HCT116 (cell line): ENCODE measurements around the gene TOP2B. TPM values are rescaled to one million over a fixed set of nuclear protein-coding genes. Genes with fewer than 3 reads are reported as not detected.

ENCODE experiments used
- ATAC-seq: fragments of 200-7000 bp; cut with Tn5 transposase; 2 replicates; pipeline ENCODE4 v1.9.1; 2020; ENCODE audit warnings: mild to moderate bottlenecking, moderate library complexity
- BruUV-seq: library from RNA; stranded (reverse); fragments of 400-500 nt; replicated peaks from 2 replicates; lab custom pipeline; 2021; lab: Mats Ljungman, UMichigan
- CTCF ChIA-PET: fragments of 300-600 bp; sonication (Branson Sonifier 250); formaldehyde crosslinking; loops from one replicate; lab custom pipeline; 2021; ENCODE audit warnings: antibody characterized with exemption; lab: Charles Lee
- POLR2A ChIA-PET: fragments of 300-600, 350-600 bp; sonication (Branson Sonifier 250); formaldehyde crosslinking; loops from one replicate; lab custom pipeline; 2021; ENCODE audit warnings: antibody characterized with exemption; lab: Charles Lee
- RAD21 ChIA-PET, 2 experiments: fragments of 300-600 bp; sonication (Branson Sonifier 250); formaldehyde crosslinking; loops; one replicate each; lab custom pipeline; 2023; ENCODE audit warnings: low total read pairs in 2 of 2; ENCODE audit not compliant: uncharacterized antibody in 2 of 2, unreplicated experiment in 2 of 2, low non-redundant PET in 1 of 2; lab: Charles Lee
- DNase-seq: peaks from one replicate; pipeline ENCODE4 v3.0.0-alpha.2; 2010; ENCODE audit warnings: low read depth, low spot score
- H2AFZ ChIP-seq: fragments of 200-600 bp; shearing (Covaris generic), sonication (generic); 2 replicates; pipeline ENCODE4 v1.6.1; 2017; ENCODE audit warnings: low read depth, mixed run types, mixed read lengths, antibody characterized with exemption, low read length; ENCODE audit not compliant: poor library complexity, severe bottlenecking
- H3K27ac ChIP-seq: 2 replicates; pipeline ENCODE4 v1.5.1; 2012; ENCODE audit warnings: low read depth, low read length
- H3K27me3 ChIP-seq: fragments of 200-600 bp; sonication (generic); 2 replicates; pipeline ENCODE4 v1.6.1; 2016; ENCODE audit warnings: mixed run types, low read length, mixed read lengths; ENCODE audit not compliant: insufficient read depth
- H3K36me3 ChIP-seq, 2 experiments: fragments of 200-500 bp in 1 of 2; fragments of 200-600 bp in 1 of 2; sonication (Bioruptor generic) in 1 of 2; sonication (generic) in 1 of 2; 2 replicates each; pipeline versions ENCODE4 v1.5.1 to v1.6.1; 2014 to 2016; ENCODE audit warnings: low read length in 2 of 2, inconsistent platforms in 1 of 2, mixed read lengths in 1 of 2, mixed run types in 1 of 2; ENCODE audit not compliant: insufficient read depth in 2 of 2, control insufficient read depth in 1 of 2
- H3K4me1 ChIP-seq, 2 experiments: fragments of 200-600 bp in 1 of 2; sonication (generic) in 1 of 2; 2 replicates each; pipeline versions ENCODE4 v1.5.1 to v1.6.1; 2012 to 2017; ENCODE audit warnings: low read length in 2 of 2, inconsistent platforms in 1 of 2, mild to moderate bottlenecking in 1 of 2, mixed read lengths in 1 of 2, mixed run types in 1 of 2, moderate library complexity in 1 of 2; ENCODE audit not compliant: insufficient read depth in 2 of 2, control insufficient read depth in 1 of 2
- H3K4me2 ChIP-seq: fragments of 200-600 bp; sonication (generic); 2 replicates; pipeline ENCODE4 v1.6.1; 2017; ENCODE audit warnings: mixed run types, low read length, mixed read lengths
- H3K4me3 ChIP-seq, 2 experiments: fragments of 200-600 bp in 1 of 2; sonication (generic) in 1 of 2; replicated peaks in 1 of 2; 2 replicates each; pipeline ENCODE4 v1.5.1; 2011 to 2016; ENCODE audit warnings: low read length in 2 of 2, control low read depth in 1 of 2, low read depth in 1 of 2, mild to moderate bottlenecking in 1 of 2, mixed read lengths in 1 of 2, mixed run types in 1 of 2
- H3K79me2 ChIP-seq: fragments of 200-600 bp; sonication (generic); 2 replicates; pipeline ENCODE4 v1.6.1; 2017; ENCODE audit warnings: mild to moderate bottlenecking, mixed run types, low read length, moderate library complexity, mixed read lengths; ENCODE audit not compliant: insufficient read depth
- H3K9ac ChIP-seq: fragments of 200-600 bp; sonication (generic); 2 replicates; pipeline ENCODE4 v1.6.1; 2016; ENCODE audit warnings: low read length, mixed read lengths
- H3K9me2 ChIP-seq: fragments of 200-600 bp; sonication (generic), shearing (Covaris generic); 2 replicates; pipeline ENCODE4 v1.6.1; 2017; ENCODE audit warnings: mixed run types, mild to moderate bottlenecking, moderate library complexity; ENCODE audit not compliant: insufficient read depth
- H3K9me3 ChIP-seq, 2 experiments: fragments of 200-500 bp in 1 of 2; fragments of 200-600 bp in 1 of 2; sonication (Bioruptor generic) in 1 of 2; sonication (generic) in 1 of 2; 2 replicates each; pipeline ENCODE4 v1.6.1; 2014 to 2017; ENCODE audit warnings: low read length in 2 of 2, mixed read lengths in 2 of 2, inconsistent platforms in 1 of 2, low read depth in 1 of 2, mild to moderate bottlenecking in 1 of 2, mixed run types in 1 of 2, moderate library complexity in 1 of 2; ENCODE audit not compliant: control insufficient read depth in 1 of 2, insufficient read depth in 1 of 2
- H4K20me1 ChIP-seq: fragments of 200-600 bp; sonication (generic), shearing (Covaris generic); 2 replicates; pipeline ENCODE4 v1.6.1; 2017; ENCODE audit warnings: mixed run types, mild to moderate bottlenecking, moderate library complexity; ENCODE audit not compliant: insufficient read depth
- CEBPB ChIP-seq: IDR thresholded peaks from 2 replicates; pipeline ENCODE4 v1.6.1; 2012; ENCODE audit warnings: low read depth
- CTCF ChIP-seq, 3 experiments: fragments of 200-600 bp in 1 of 3; sonication (generic) in 1 of 3; IDR thresholded peaks in 2 of 3; conservative IDR thresholded peaks in 1 of 3; 2 replicates each; pipeline ENCODE4 v1.5.1; 2012 to 2017; ENCODE audit warnings: low read depth in 2 of 3, low read length in 2 of 3, antibody characterized with exemption in 1 of 3, borderline replicate concordance in 1 of 3, control low read depth in 1 of 3, mild to moderate bottlenecking in 1 of 3, mixed read lengths in 1 of 3, mixed run types in 1 of 3, moderate library complexity in 1 of 3; ENCODE audit not compliant: insufficient read depth in 1 of 3
- EGR1 ChIP-seq: IDR thresholded peaks from 2 replicates; pipeline ENCODE4 v1.6.1; 2012; ENCODE audit warnings: low read depth
- EZH2phosphoT487 ChIP-seq: fragments of 200-600 bp; IDR thresholded peaks from 2 replicates; pipeline ENCODE4 v1.6.1; 2018; ENCODE audit warnings: antibody characterized with exemption, borderline replicate concordance
- FOSL1 ChIP-seq: IDR thresholded peaks from 2 replicates; pipeline ENCODE4 v1.6.1; 2012; ENCODE audit warnings: low read depth
- MAX ChIP-seq: IDR thresholded peaks from 2 replicates; pipeline ENCODE4 v1.6.1; 2012
- POLR2A ChIP-seq: IDR thresholded peaks from 2 replicates; pipeline ENCODE4 v1.7.0; 2011; ENCODE audit warnings: borderline replicate concordance; ENCODE audit not compliant: insufficient read depth, insufficient read length; ENCODE audit errors: extremely low read depth
- POLR2AphosphoS5 ChIP-seq: IDR thresholded peaks from 2 replicates; pipeline ENCODE4 v1.6.1; 2011; ENCODE audit warnings: mild to moderate bottlenecking, low read depth, low read length, moderate library complexity
- SP1 ChIP-seq: IDR thresholded peaks from 2 replicates; pipeline ENCODE4 v1.6.1; 2012; ENCODE audit warnings: low read depth
- SRF ChIP-seq: IDR thresholded peaks from 2 replicates; pipeline ENCODE4 v1.6.1; 2012; ENCODE audit warnings: low read depth
- TCF7L2 ChIP-seq: IDR thresholded peaks from 2 replicates; pipeline ENCODE4 v1.7.0; 2011; ENCODE audit warnings: borderline replicate concordance, inconsistent platforms; ENCODE audit not compliant: insufficient read depth, insufficient read length; ENCODE audit errors: extremely low read depth
- ZNF274 ChIP-seq: fragments of 200-500 bp; sonication (Bioruptor generic); IDR thresholded peaks from 2 replicates; pipeline ENCODE4 v1.6.1; 2014; ENCODE audit warnings: mild to moderate bottlenecking, low read depth, low read length, inconsistent platforms
- intact Hi-C: fragments of 100-400 bp; cut with micrococcal nuclease; formaldehyde crosslinking; loops from 2 replicates; pipeline ENCODE4 v1.10.0; 2022
- total RNA-seq: library from RNA; stranded (reverse); gene quantifications from one replicate; pipeline ENCODE4 v1.2.1, GENCODE V29; 2021; ENCODE audit not compliant: unreplicated experiment

The TOP2B gene
- total RNA-seq, 1 experiment from 2014 or later: 101 TPM

GRCh38 chr3:25657293-25657692 is 7.4 kb downstream of the TOP2B start:
- Histone ChIP-seq H3K4me3 (no peak overlapping the region), H3K9me2 (no peaks in the 10 kb centered on the region), H2AFZ (no peak overlapping the region), H3K9me3 (no peaks in the 10 kb centered on the region), H3K27ac (no peak overlapping the region), H3K4me1 (no peaks in the 10 kb centered on the region), H4K20me1 (no peaks in the 10 kb centered on the region), H3K27me3 (no peaks in the 10 kb centered on the region), H3K4me2 (no peak overlapping the region), H3K9ac (no peak overlapping the region), H3K79me2 (peaks cover 96% of the 10 kb centered on the region), H3K36me3 (no peaks in the 10 kb centered on the region)
- POLR2A ChIA-PET: no interaction called here
- DNase-seq (no peak), ATAC-seq (no peak)
- RAD21 ChIA-PET: no interaction called here
- intact Hi-C loops: no loop called here
- TF ChIP-seq EGR1 (no peak), CEBPB (no peak), POLR2AphosphoS5 (no peak), POLR2A (no peak), SP1 (no peak), TCF7L2 (no peak), SRF (no peak)
- CTCF ChIA-PET: interaction anchor here (1.5 kb wide), 1 partner anchor 8 kb away, joined by 5 read pairs; no protein-coding TSS in a partner anchor
- BruUV-seq: no TSS peak

GRCh38 chr3:25655659-25656058 is 9.0 kb downstream of the TOP2B start:
- H3K4me1 ChIP-seq: no peaks in the 10 kb centered on the region
- ChIA-PET CTCF (no interaction called here), POLR2A (no interaction called here), RAD21 (no interaction called here)
- peaks cover 97% of the 10 kb centered on the region for H3K79me2 ChIP-seq
- no peak for DNase-seq
- TF ChIP-seq CEBPB: no peak
- TF ChIP-seq SRF: no peak
- no peak for TF ChIP-seq EGR1
- no peak for TF ChIP-seq CTCF (IDR thresholded peaks at IDR 0.05 in 2 of 3, conservative IDR thresholded peaks at IDR 0.05 in 1 of 3; ENCODE audit: borderline replicate concordance in 1 of 3, insufficient read depth in 1 of 3, low read depth in 2 of 3, low read length in 2 of 3)
- no peak for TF ChIP-seq FOSL1
- TF ChIP-seq TCF7L2: no peak
- TF ChIP-seq MAX: no peak
- TF ChIP-seq ZNF274: no peak
- TF ChIP-seq POLR2A: no peak
- no peak for TF ChIP-seq EZH2phosphoT487
- TF ChIP-seq POLR2AphosphoS5: no peak
- H3K9ac ChIP-seq: no peak overlapping the region
- no peak overlapping the region for H3K27ac ChIP-seq
- no peaks in the 10 kb centered on the region for H3K9me3 ChIP-seq
- no peak overlapping the region for H2AFZ ChIP-seq
- intact Hi-C loops: no loop called here
- no peaks in the 10 kb centered on the region for H4K20me1 ChIP-seq
- no peak overlapping the region for H3K4me2 ChIP-seq
- no peaks in the 10 kb centered on the region for H3K9me2 ChIP-seq
- no peaks in the 10 kb centered on the region for H3K27me3 ChIP-seq
- H3K4me3 ChIP-seq: no peak overlapping the region
- no peaks in the 10 kb centered on the region for H3K36me3 ChIP-seq
- no TSS peak for BruUV-seq
- ATAC-seq: no peak
